GM12878 (cell line): Measurements from ENCODE around the gene GBA2.

Experiments used
- CBFB ChIP-seq: IDR thresholded peaks from 2 replicates; pipeline ENCODE4 v1.6.1; 2016; ENCODE audit warnings: antibody characterized with exemption, low read depth
- SP1 ChIP-seq: IDR thresholded peaks from one replicate; pipeline ENCODE4 v1.6.1; 2011; ENCODE audit warnings: low read depth, low read length
- TF ChIP-seq, protein P1 (sequence below), 3 experiments: IDR thresholded peaks in 2 of 3; conservative IDR thresholded peaks in 1 of 3; 2 replicates each; pipeline ENCODE4 v1.5.1; 2011; ENCODE audit warnings: low read depth in 3 of 3, low read length in 3 of 3, mild to moderate bottlenecking in 3 of 3, control low read depth in 2 of 3, moderate library complexity in 2 of 3, inconsistent platforms in 1 of 3, mixed read lengths in 1 of 3; ENCODE audit not compliant: control insufficient read depth in 2 of 3, insufficient read depth in 1 of 3; ENCODE audit errors: extremely low read depth in 1 of 3

DNA sequence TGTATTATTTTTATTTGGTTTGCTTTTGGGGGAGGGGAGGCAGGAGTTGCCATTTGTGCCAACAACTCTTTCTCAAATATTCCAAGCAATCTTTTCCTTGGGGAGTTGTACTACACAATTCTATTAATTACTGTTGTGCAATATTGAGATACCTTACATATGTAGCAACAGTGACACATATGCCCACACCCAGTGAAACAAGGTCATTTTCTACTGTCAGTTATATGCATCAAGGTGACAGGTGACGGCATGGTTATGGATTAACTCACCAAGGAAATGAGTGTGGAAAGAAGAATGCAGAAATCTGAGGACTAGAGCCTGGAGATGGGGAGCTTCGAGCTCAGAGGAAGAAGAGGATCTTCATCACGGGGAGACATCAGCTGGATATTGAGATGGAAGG lies 22.9 kb upstream of the GBA2 start:
- TF ChIP-seq CBFB (no peak), SP1 (no peak)
- TF ChIP-seq, protein P1, sequence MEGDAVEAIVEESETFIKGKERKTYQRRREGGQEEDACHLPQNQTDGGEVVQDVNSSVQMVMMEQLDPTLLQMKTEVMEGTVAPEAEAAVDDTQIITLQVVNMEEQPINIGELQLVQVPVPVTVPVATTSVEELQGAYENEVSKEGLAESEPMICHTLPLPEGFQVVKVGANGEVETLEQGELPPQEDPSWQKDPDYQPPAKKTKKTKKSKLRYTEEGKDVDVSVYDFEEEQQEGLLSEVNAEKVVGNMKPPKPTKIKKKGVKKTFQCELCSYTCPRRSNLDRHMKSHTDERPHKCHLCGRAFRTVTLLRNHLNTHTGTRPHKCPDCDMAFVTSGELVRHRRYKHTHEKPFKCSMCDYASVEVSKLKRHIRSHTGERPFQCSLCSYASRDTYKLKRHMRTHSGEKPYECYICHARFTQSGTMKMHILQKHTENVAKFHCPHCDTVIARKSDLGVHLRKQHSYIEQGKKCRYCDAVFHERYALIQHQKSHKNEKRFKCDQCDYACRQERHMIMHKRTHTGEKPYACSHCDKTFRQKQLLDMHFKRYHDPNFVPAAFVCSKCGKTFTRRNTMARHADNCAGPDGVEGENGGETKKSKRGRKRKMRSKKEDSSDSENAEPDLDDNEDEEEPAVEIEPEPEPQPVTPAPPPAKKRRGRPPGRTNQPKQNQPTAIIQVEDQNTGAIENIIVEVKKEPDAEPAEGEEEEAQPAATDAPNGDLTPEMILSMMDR (IDR thresholded peaks at IDR 0.05 in 2 of 3, conservative IDR thresholded peaks at IDR 0.05 in 1 of 3; ENCODE audit: control insufficient read depth in 2 of 3, extremely low read depth in 1 of 3, insufficient read depth in 1 of 3, low read depth in 3 of 3, low read length in 3 of 3) = no peak
